Tibial nerve (tissue), 3 donors: ENCODE measurements around the gene KIAA1217.

Experiments
- CTCF ChIP-seq, 5 experiments: fragments of 200-600 bp in 3 of 5; fragments of 450-650 bp in 2 of 5; sonication (generic) in 3 of 5; IDR thresholded peaks; one replicate each; pipeline ENCODE4 v1.5.1; 2016 to 2019; ENCODE audit warnings: antibody characterized with exemption in 5 of 5, mild to moderate bottlenecking in 3 of 5, moderate library complexity in 2 of 5
- POLR2A ChIP-seq, 2 donors: fragments of 450-650 bp; IDR thresholded peaks; one replicate each; pipeline ENCODE4 v1.6.1; 2017; ENCODE audit warnings: antibody characterized with exemption in 2 of 2, mild to moderate bottlenecking in 2 of 2, moderate library complexity in 2 of 2

GRCh38 chr10:24435374-24435773 lies 226.4 kb downstream of the KIAA1217 start:
- TF ChIP-seq CTCF (IDR thresholded peaks at IDR 0.05) (no peak), POLR2A (IDR thresholded peaks at IDR 0.05) (no peak)
